Spinal cord (tissue), 10 donors: ENCODE data around the gene UMAD1. TPM values are rescaled to one million over a fixed set of nuclear protein-coding genes. Genes with fewer than 3 reads are reported as not detected.
"Not testable (repeated sequence)": the region's sequence is repeated elsewhere in the genome, so short reads cannot be mapped to it uniquely, and the experiment has no call there.

ENCODE experiments used
- DNase-seq, 6 donors: peaks; one replicate each; pipeline versions ENCODE4 v3.0.0 to v3.0.0-alpha.2; 2013 to 2015; ENCODE audit warnings: low spot score in 6 of 6, low read depth in 4 of 6
- H3K27ac ChIP-seq: one replicate; pipeline ENCODE4 v1.5.1; 2013; ENCODE audit warnings: low read depth, low read length, control low read depth
- H3K27me3 ChIP-seq: one replicate; pipeline ENCODE4 v1.6.1; 2013; ENCODE audit warnings: low read length; ENCODE audit not compliant: control insufficient read depth, insufficient read depth
- H3K36me3 ChIP-seq: one replicate; pipeline ENCODE4 v1.6.1; 2013; ENCODE audit warnings: low read length; ENCODE audit not compliant: control insufficient read depth, insufficient read depth
- H3K4me1 ChIP-seq: one replicate; pipeline ENCODE4 v1.6.1; 2013; ENCODE audit warnings: low read length; ENCODE audit not compliant: control insufficient read depth, insufficient read depth
- H3K4me3 ChIP-seq: one replicate; pipeline ENCODE4 v1.5.1; 2013; ENCODE audit warnings: low read depth, low read length, control low read depth
- H3K9me3 ChIP-seq: one replicate; pipeline ENCODE4 v1.6.1; 2013; ENCODE audit warnings: low read length; ENCODE audit not compliant: control insufficient read depth, insufficient read depth
- WGBS: methylation state at CpG from one replicate; pipeline ENCODE4 v1.1.5; 2013; ENCODE audit warnings: missing lambda C conversion rate; ENCODE audit not compliant: insufficient coverage; 5-methylcytosine and 5-hydroxymethylcytosine counted together
- polyA plus RNA-seq, 2 donors: library from polyadenylated mRNA; unstranded; fragments of 120-200 nt; gene quantifications; one replicate each; pipeline ENCODE4 v1.2.1, GENCODE V29; 2013; ENCODE audit not compliant: insufficient read length in 2 of 2
- total RNA-seq, 2 donors: library from RNA; depleted of rRNA in 1 of 2; stranded (reverse); fragments of 120-200 nt in 1 of 2; fragments of >200 nt in 1 of 2; gene quantifications; one replicate each; pipeline versions ENCODE4 v1.2.3 to v1.2.4, GENCODE V29; 2013 to 2014
- donor health status: healthy.

UMAD1 gene
- total and polyA plus RNA-seq, 4 donors, result 12.9 to 18.1 (median 14.7) TPM

GRCh38 chr7:7650682-7651206, 10.2 kb downstream of the UMAD1 start:
- Histone ChIP-seq H3K27me3 (no peaks in the 10 kb centered on the region), H3K4me1 (no peaks in the 10 kb centered on the region), H3K27ac (no peak overlapping the region), H3K36me3 (no peaks in the 10 kb centered on the region), H3K4me3 (no peak overlapping the region), H3K9me3 (no peaks in the 10 kb centered on the region)
- no peak for DNase-seq
- WGBS, result 100% methylated on average over 2 of the region's 2 CpGs

GRCh38 chr7:7651479-7651878, 10.9 kb downstream of the UMAD1 start:
- 100% methylated on average over 1 of the region's 3 CpGs for WGBS
- H3K27ac ChIP-seq, result no peak overlapping the region

GRCh38 chr7:7652798-7653540, 12.4 kb downstream of the UMAD1 start:
- Histone ChIP-seq H3K4me1 (no peaks in the 10 kb centered on the region), H3K4me3 (no peak overlapping the region), H3K9me3 (no peaks in the 10 kb centered on the region), H3K36me3 (no peaks in the 10 kb centered on the region), H3K27me3 (no peaks in the 10 kb centered on the region), H3K27ac (no peak overlapping the region)
- no CpG with 5 or more reads among the region's 1 CpG for WGBS
- no peak for DNase-seq

More at GRCh38 chr7:7651479-7651878, 10.9 kb downstream of the UMAD1 start:
- Histone ChIP-seq H3K9me3 (no peaks in the 10 kb centered on the region), H3K4me3 (no peak overlapping the region), H3K4me1 (no peaks in the 10 kb centered on the region), H3K36me3 (no peaks in the 10 kb centered on the region), H3K27me3 (no peaks in the 10 kb centered on the region)
- DNase-seq, result no peak

GRCh38 chr7:7653593-7654187, 13.1 kb downstream of the UMAD1 start:
- peak in 1 of 6 donors; percentile 10 for DNase-seq
- Histone ChIP-seq H3K27ac (no peak overlapping the region), H3K4me3 (no peak overlapping the region), H3K36me3 (no peaks in the 10 kb centered on the region), H3K9me3 (no peaks in the 10 kb centered on the region), H3K27me3 (no peaks in the 10 kb centered on the region), H3K4me1 (no peaks in the 10 kb centered on the region)
- 100% methylated on average over 1 of the region's 3 CpGs for WGBS

GRCh38 chr7:7654964-7655715, 14.6 kb downstream of the UMAD1 start:
- no peak overlapping the region for H3K4me3 ChIP-seq
- H3K9me3 ChIP-seq, result no peaks in the 10 kb centered on the region
- no peak overlapping the region for H3K27ac ChIP-seq
- 60% methylated on average over 1 of the region's 4 CpGs for WGBS
- H3K36me3 ChIP-seq, result no peaks in the 10 kb centered on the region
- no peak for DNase-seq
- no peaks in the 10 kb centered on the region for H3K27me3 ChIP-seq
- no peaks in the 10 kb centered on the region for H3K4me1 ChIP-seq

- not testable (repeated sequence) for H3K27ac ChIP-seq, H3K36me3 ChIP-seq, H3K4me3 ChIP-seq, H3K27me3 ChIP-seq, DNase-seq, H3K4me1 ChIP-seq, H3K9me3 ChIP-seq
- no CpG with 5 or more reads among the region's 3 CpGs for WGBS
Observed at GRCh38 chr7:7656459-7656858, 15.9 kb downstream of the UMAD1 start.

- peak in 2 of 6 donors; percentile 41 to 67 for DNase-seq
- no peaks in the 10 kb centered on the region for H3K27me3 ChIP-seq
- WGBS, result 58% methylated on average over 2 of the region's 6 CpGs
- H3K4me1 ChIP-seq, result no peaks in the 10 kb centered on the region
- H3K9me3 ChIP-seq, result no peaks in the 10 kb centered on the region
- H3K36me3 ChIP-seq, result no peaks in the 10 kb centered on the region
- H3K4me3 ChIP-seq, result no peak overlapping the region
- H3K27ac ChIP-seq, result no peak overlapping the region
Observed at GRCh38 chr7:7662527-7662926, 22.0 kb downstream of the UMAD1 start.

GRCh38 chr7:7664291-7664690, 23.7 kb downstream of the UMAD1 start:
- Histone ChIP-seq H3K4me3 (no peak overlapping the region), H3K36me3 (no peaks in the 10 kb centered on the region), H3K27ac (no peak overlapping the region), H3K4me1 (no peaks in the 10 kb centered on the region), H3K9me3 (no peaks in the 10 kb centered on the region), H3K27me3 (no peaks in the 10 kb centered on the region)
- 74% methylated on average over 2 of the region's 3 CpGs for WGBS
- DNase-seq, result no peak

GRCh38 chr7:7665031-7665430, 24.5 kb downstream of the UMAD1 start:
- H3K36me3 ChIP-seq, result no peaks in the 10 kb centered on the region
- no peaks in the 10 kb centered on the region for H3K9me3 ChIP-seq
- H3K27ac ChIP-seq, result no peak overlapping the region
- no peak for DNase-seq
- no CpG with 5 or more reads among the region's 1 CpG for WGBS
- no peak overlapping the region for H3K4me3 ChIP-seq
- no peaks in the 10 kb centered on the region for H3K27me3 ChIP-seq
- H3K4me1 ChIP-seq, result no peaks in the 10 kb centered on the region
